MV-4-11 (cell line): ENCODE data around the gene AHNAK2.

ENCODE experiments used
- DNase-seq: peaks from one replicate; lab custom pipeline; 2025; lab: John Stamatoyannopoulos, UW

AHNAK2 gene

DNA sequence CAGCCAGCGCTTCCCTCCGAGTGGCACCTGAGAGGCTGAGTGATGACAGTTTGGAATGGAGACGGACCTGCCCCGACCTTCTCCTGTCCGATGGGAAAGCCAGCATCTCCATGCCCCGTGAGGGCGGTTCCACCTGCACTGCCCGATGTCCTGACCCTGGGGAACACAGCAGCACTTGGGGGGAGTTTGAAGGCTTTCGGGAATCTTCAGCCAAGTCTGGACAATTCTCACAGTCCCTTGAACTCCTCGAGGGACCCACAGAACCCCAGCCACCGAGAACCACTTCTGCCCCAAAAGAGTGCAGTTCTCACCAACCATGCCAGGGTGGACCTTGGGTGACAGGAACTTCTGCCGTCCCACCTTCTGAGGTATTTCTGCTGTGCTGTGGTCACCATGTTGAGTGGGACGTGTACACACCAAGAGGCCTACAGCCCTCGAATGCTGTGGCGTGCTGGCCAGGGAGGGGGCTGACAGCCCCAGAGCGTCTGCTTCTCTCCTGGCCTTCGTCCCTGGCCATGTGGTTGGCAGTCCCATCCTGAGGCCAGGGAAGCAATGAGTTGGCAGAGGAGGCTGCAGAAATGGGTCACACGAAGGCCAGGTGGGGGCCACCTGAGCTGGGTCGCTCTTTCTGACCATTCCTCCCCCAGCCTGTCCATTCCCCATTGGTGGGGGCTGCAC, 8.5 kb upstream of the AHNAK2 start:
- DNase-seq, result no peak

DNA sequence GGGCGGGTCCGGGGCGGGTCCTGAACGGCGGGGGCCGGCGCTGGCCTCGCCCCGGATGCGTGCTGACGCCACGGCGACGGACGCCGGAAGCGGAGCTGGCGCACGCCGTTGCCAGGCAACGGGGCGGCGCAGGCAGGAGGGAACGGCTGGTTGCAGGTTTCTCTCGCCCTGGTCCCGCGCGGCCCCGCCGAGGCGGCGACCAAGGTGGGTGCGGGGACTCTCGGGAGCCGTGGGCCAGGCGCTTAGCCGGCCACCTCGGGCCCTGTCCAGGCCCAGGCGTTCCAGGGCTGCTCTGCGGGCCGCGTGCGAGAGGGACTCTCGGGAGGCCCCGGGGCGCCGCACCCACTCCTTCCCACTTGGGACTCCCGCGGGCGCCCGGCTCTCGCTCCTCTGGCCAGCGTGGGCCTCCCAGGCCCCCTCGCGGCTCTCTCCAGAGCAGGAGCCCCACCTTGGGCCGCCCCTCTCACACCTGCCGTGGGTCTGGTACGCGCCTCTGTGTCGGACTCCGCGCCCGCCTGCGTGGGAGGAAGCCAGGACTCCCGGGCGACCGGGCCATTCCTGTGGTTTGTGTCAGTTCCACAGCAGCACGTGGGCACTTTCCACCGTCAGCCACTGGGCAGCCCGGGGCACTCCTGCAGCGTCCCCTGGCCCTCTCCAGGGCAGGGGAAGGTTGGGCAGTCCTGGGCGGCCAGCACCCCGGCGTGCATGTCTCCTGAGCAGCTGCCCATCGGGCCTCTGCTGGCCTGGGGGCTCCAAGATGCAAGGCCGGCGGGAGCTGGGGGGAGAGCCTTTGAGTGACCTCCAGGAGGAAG, 7.7 kb upstream of the AHNAK2 start, which contains the start of gene CLBA1:
TSS of gene CLBA1 (plus strand) at position 114 of the 812 bp plus-strand sequence. CDS start at position 758, 644 bp downstream.
- peak; percentile 83 for DNase-seq

DNA sequence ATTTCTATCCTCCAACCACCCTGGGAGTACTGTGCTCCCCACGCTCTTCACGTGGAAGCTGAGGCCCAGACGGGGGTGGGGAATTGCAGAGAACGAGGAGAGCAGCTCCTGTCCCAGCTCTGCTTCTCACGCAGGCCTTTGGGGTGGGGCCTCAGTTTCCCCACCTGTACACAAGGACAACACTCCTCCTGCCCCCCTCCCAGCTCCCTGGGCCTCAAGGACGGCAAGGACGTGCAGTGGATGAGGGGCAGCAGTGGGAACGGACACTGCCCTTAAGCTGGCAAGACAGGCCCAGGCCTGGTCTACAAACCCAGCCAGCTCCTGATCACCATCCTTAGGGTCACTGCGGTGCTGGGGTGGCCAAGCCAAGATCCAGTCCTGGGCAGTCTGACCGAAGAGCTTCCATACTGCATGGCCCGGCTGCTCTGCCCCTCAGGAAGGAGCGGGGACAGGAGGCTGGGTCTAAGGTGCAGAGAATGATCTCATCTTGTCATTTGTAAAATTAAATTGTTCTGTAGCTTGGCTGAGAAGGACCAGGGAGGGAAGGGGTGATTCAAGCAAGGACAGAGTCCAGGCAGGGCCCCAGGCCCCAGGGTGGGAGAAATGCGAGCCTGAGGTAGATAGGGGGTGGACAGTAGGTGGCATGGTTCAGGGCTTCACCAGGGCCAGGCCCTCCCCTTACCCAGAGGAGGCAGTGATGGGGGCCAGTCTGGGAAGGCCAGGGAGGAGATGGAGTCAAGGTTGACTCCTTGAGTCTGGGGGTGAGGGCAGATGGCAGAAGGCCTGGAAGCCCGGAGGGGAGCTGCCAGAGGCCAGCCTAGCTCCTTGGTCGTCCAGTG, 6.1 kb upstream of the AHNAK2 start:
- no peak for DNase-seq

DNA sequence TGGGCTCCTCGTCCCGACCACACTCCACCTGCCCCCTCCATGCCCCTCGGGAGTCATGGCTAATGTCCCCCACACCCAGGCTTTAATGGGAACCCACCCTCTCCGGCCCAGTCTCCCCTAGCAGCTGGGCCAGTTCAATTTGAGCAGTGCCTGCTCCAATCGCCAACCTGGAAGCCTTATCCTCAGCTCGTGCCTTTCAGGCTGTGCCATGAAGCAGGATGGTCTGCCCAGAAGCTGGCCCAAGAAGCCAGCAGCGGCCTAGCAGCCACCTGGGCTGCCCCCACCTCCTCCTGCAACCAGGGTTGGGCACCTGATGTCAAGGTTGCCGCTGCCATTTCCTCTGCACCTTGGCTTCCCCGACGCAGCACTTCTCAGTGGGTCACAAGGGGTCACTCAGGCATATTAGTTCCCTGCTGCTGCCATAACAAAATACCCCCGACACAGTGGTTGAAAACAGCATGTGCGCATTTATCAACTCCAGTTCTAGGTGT, 5.1 kb upstream of the AHNAK2 start:
- DNase-seq, result no peak

DNA sequence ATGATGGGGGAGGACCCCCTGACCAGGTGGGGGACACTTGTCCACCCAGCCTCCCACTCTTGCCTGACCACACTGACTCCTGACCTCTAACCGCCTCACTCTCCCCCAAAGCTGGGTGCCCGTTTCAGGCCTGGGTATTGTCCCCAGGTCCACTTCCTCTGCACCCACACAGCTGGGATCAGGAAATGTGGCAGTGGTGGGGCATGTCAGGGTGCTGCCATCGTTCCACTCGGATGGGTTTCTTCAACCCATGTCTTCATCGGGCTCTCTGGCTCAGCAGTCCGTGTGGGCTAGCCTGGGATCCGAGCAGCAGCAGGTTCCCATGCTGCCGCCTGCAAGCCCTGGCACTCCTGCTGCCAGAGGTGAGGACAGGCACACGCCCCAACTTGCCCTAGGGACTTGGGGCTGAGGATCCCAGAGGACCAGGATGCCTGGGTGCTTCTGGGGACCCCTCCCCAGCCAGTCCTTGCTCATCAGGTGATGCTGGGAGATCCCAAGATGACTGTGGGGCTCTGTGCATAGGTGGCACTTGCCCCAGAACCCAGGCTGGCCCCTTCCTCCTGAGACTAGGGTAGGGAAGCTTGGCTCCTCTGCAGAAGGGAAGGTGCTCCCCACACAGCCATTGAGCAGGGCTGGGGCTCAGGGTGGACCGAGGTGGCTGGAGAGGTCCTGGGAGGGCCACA, 4.5 kb upstream of the AHNAK2 start:
- DNase-seq, result no peak

DNA sequence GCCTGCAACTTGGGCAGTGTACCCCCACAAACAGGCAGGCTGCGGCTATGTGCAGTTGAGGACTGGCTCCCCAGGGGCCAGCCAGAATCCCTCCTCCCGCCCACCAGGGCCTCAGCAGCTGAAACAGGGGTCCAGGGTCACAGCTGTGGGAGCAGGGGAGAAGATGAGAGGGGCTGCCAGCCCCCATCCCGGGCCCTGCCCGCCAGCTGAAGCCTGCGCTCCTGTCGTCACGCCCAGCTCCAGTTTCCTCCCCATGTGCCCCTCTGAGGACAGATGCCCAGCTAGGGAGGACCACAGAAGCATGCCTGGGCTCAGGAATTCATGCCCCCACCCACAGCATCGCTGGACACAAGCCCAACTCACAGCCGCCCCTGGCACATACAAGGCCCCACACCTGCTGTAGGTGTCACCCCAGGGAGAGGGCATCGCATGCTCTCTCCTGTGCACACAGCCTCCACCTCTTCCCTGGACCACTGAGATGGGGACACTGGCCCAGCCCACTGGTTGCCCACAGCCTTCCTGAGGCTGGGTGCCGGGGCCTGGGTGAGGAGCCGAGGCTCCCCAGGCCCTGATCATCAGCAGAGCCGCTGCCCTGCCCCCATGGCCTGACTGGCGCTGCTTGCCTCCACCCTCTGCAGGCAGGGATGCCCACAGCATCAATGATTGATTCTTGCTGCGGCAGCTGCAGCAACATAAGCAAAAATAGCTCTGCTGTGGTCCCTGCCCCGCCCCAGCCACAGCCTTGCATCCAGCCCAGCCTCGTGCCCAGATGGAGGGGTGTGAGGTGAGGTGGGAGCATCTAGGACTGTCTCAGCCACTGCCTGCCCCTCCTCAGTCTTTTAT, 3.7 kb upstream of the AHNAK2 start:
- DNase-seq, result peak; percentile 6

DNA sequence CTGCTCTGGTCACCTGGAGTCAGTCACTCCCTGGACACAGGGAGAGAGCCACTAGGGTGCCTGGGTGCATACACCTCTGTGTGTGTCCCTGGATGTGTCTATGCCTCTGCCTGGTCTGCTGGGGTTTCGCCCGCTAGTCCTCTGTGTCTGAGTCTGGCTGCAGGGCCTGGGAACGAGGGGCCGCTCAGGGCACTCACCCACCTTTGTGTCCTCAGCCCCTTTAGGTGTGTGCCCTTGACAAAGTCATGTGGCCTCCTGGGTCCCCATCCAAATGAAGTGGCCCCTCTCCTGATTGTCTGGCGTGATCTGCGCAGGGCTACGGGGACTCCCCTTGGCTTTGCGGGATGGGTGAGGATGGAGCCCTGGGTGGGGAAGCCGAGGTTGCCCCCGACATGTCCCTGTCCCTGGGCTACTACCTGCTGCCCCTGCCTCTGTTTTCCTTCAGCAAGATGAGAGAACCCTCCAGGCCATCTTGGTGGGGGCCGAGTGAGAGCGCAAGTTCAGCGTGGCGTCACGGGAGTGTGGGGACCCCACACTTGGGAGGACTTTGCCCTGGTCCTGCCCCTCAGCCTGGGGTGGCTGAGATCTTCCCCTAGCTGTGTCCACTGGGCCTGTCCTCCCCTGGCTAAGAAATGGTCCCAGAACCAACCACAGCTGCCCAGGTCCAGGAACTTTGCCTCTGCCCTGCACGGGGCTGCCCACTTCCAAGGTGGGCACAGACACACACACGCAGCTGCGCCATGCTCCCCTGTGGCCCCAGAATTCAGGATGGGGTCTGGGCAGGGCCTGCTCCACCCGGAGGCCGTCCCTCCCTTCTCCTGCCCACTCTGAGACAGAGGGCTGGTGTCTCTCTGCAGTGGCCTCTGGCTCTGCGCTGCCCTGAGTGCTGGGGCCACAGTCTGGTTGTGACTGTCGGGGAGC, 2.7 kb upstream of the AHNAK2 start:
- no peak for DNase-seq

DNA sequence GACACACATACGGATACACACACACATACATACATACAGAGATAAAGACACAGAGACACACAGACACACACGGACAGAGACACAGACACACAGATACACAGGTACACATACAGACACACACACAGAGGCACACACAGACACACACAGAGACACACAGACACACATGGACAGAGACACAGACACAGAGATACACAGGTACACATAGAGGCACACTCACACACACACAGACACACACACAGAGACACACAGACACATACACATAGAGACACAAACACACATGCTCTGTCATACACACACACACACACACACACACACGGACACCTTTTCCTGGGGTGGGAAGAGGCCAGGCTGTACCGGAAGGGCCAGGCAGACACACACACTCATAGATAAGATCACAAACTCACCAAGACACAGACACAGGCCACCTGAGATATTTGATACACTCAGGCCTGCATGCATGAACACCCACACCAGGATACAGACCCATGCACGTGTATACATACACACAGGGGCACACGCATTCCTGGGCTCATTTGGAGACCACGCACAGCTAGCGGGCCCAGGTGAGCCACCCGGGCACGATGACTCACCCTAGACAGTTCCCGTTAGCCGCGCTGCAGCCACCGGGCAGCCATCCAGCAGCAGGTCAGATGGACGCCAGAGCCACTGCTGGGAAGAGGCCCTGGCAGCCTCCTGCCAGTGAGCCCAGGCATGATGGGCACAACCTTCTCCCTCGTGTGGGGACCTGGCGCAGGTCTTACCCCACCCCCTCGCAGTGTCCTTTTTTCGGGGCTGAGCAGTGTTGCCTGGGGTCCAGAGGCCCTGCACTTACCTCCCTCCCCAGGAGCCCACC, 1.8 kb upstream of the AHNAK2 start:
- no peak for DNase-seq

DNA sequence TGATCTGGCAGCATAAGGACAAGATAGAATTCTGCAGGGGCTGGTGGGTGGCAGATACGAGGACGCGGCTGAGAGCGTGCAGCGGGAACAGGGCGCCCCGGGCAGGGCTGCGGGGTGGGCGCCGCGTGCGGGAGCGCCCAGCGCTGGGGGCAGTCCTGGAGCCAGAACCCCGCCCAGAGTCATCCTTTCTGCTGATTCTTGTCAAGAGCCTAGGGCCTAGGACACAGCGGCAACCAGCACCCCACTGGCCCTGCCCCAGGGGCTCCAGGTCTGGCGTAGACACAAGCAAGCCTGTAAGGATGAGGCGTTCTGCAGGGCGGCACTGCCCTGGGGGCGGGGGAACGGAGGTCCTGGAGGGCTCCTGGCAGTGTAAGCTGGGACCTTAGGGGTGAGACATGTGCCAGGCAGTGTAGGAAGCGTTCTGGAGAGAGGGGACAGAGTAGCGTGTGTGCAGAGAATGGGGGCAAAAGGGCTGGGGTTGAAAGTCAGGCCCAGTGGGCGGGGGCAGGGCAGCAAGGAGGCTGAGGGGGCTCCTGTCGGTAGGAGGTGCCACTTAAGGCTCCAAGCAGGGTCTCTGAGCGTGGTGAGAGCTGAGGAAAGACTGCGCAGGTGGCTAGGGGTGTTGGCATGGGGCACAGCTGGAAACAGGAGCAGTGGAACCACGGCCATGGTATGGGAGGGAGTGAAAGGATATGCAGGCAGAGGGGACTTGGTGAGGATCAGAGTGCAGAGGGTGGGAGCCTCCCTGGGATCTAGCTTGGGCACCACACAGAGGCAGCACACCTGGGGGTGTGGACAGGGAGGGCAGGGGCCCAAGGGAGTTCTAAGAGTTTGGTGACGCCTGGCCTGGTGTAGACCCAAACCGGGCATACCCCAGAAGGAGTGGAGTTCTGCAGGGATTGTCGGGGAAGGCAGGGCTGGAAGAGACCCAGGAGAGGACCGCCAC, 845 bp upstream of the AHNAK2 start:
- no peak for DNase-seq

DNA sequence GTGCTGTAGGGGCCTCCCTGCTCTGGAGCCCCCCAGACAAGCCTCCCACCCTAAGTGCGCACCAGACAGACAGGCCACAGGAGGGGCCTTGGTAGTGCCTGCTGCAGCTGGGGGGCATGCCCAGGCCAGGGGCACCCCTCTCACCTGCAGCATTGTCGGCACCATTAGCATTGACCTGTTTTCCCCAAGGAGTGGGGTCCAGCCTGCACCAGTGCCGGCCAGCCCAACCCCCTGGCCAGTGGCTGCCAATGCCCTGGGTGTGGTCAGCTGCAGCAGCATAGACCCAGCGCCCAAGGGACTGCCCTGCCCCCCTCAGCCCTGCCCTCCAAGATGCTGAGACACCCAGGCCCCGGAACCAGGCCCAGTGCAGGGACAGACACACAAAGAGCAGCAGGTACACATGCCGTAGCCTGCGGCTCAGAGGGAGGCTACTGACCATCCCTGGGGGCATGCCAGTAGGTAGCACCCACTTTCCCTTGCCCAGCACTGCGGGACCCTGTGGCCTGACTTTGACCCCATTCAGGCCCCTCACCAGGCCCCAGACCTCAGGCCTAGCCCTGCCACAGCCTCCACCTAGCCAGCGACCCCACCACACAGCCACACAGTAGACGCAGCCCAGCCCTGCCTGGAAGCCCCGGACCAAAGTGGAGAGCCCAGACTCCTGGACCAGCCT, 1.0 kb downstream of the AHNAK2 start:
- no peak for DNase-seq

DNA sequence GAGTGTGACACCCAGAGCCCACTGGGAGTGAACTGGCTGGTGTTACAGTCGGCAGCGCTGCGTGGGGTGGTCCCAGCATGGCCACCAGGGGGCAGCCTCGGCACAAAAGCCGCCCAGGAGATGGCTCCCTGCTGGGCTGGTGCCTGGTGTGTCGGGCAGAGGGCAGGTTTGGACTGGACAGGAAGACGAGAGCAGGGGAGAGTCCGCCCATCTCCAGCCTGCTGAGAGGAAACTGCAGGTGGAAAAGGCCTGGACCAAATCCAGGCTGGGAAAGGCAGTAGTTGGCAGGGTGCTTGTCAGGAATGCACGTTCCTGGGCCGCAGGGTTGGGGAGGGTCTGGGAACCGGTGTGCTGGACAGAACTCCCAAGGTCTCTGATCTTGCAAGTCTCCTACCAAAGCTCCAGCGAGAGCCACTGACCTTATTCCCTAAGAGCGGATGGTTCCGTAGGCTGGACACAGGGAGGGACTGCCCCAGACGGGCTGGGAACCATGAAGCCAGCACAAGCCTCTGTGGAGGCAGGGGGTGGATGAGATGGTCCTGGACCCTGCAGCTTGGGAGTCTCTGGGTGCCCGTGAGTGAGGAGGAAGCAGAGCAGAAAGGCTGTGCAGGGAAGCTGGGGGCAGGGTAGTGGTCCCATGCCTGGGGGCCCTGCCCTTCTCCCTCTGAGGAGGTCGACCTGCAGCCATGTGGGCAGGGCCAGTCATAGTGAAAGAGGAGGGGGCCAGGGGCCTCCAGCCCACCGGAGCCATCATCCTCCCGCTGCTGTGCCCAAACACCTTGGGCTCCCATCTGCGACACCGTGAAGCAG, 1.8 kb downstream of the AHNAK2 start:
- peak; percentile 65 for DNase-seq

DNA sequence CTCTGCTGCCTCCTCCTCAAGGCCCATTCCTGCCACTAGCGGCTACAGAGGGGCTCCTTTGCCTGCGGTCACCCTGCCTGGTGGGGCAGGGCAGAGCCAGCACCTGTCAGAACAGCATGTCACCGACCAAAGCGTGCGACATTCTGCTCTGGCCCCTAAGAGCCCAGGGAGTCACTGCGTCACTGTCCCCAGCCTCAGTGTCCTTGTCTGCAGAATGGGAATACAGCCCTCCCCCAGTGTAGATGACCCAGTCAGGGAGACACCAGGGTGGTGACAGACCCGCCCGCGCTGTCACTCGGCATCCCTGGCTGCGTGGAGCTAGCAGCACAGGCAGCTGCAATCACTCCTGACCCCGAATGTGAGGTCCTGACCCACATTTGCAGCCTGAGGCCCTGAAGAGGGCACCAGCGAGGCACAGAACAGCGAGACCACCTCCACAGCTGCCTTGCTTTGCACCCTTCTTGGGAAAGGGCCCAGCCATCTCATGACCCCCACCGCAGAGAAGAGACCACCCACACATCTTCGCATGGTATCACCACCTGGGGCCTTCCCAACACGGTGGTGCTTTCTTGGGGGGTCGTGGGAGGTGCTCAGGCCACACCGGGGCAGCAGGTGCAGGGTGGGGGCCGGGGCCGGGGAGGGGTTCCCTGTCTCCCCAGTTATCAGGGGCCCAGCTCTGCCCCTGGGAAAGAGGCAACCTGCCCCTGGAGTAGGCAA, 2.5 kb downstream of the AHNAK2 start:
- DNase-seq, result peak; percentile 30

DNA sequence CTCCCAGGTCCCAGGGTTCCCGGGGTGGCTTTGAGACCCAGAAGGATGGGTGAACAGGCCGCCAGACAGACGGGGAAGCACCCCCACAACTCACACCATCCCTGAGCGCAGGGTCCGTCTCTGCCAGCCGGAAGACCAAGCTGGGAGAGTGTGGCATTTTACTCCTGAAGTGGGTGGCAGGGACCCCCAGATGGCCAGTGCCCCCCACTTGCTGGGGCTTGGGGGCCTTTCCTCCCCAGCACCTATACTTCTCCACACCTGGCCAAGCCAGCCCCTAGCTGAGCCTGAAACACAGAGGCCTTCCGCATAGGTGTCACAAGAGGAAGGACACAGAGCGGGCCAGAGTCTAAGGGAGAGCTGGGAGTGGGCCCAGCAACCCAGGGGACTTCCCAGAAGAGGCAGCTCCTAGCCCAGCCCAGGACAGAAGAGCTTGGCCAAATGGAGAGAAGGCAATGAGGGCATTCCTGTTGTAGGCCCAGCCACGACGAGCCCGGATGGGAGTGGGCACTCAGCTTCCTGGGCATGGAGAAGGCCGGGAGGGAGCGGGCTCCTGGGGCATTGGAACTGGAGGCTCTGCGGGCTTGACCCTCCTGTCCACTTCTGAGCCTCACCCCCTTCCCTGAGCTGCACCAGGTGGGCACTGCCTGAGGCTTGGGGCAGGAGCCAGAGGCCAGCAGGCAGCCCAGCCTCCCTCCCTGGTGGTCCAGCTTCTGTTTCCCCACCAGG, 3.3 kb downstream of the AHNAK2 start:
- DNase-seq, result no peak

DNA sequence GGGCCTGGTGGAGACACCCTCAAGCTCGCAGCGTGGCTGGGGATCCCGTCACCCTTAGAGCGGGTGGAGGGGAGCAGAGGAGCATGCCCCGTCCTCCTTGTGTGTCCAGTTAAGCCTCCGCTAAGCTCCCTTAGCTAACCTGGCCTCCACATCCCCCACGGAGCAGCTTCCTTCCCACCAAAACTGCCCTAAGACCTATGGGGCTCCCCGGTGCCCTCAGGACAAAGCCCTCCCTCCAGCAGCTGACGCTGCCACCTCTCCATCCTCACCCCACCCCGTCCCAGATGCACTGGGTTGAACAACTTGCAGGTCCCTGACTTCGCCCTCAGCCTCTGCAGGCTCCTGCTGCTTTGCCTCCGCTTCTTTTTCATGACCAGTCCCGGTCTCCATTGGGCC, 4.0 kb downstream of the AHNAK2 start:
- DNase-seq, result no peak
